ENCODE results near the gene GNAI3.

GRCh38 chr1:109557520-109557919, 9.1 kb downstream of the GNAI3 start:
- TF ChIP-seq CTCF (optimal IDR thresholded peaks at IDR 0.05 in 1 of 3, IDR thresholded peaks at IDR 0.05 in 1 of 3, conservative IDR thresholded peaks at IDR 0.05 in 1 of 3; ENCODE audit: extremely low read depth in 1 of 3, insufficient read depth in 2 of 3, low read length in 3 of 3) (no peak), EZH2 (IDR thresholded peaks at IDR 0.05; ENCODE audit: low read length) (no peak)
